HepG2 (cell line): Measurements from ENCODE around the gene CACNA1G.

Source experiments
- CTCF ChIP-seq: sonication (generic); formaldehyde crosslinking; IDR thresholded peaks from 2 replicates; pipeline ENCODE4 v1.5.0; 2020; ENCODE audit warnings: mild to moderate bottlenecking, missing genetic modification reagents, moderate library complexity
- EP300 ChIP-seq, 3 experiments: sonication (generic) in 1 of 3; formaldehyde crosslinking in 1 of 3; IDR thresholded peaks; 2 replicates each; pipeline versions ENCODE4 v1.5.1 to v1.6.1; 2011 to 2020; ENCODE audit warnings: low read depth in 2 of 3, low read length in 2 of 3, borderline replicate concordance in 1 of 3, improper control_type of control experiment in 1 of 3, mild to moderate bottlenecking in 1 of 3, missing genetic modification reagents in 1 of 3, moderate library complexity in 1 of 3
- HOXA5 ChIP-seq: sonication (generic); formaldehyde crosslinking; IDR thresholded peaks from 2 replicates; pipeline ENCODE4 v1.4.0; 2020; ENCODE audit warnings: missing genetic modification reagents
- TARDBP ChIP-seq: sonication (generic); formaldehyde crosslinking; IDR thresholded peaks from 2 replicates; pipeline ENCODE4 v1.8.0; 2022; ENCODE audit warnings: mild to moderate bottlenecking, missing genetic modification reagents
- TRIM24 ChIP-seq: sonication (generic); formaldehyde crosslinking; IDR thresholded peaks from 2 replicates; pipeline ENCODE4 v1.8.0; 2022; ENCODE audit warnings: mild to moderate bottlenecking, missing genetic modification reagents
- ZHX1 ChIP-seq: sonication (generic); formaldehyde crosslinking; IDR thresholded peaks from 2 replicates; pipeline ENCODE4 v1.8.1; 2022; ENCODE audit warnings: low read depth, mild to moderate bottlenecking, missing genetic modification reagents
- ZNF232 ChIP-seq: sonication (generic); formaldehyde crosslinking; IDR thresholded peaks from 2 replicates; pipeline ENCODE4 v1.4.0; 2020; ENCODE audit warnings: missing genetic modification reagents, borderline replicate concordance
- ZNF816 ChIP-seq: sonication (generic); formaldehyde crosslinking; IDR thresholded peaks from 2 replicates; pipeline ENCODE4 v1.8.0; 2022; ENCODE audit warnings: missing genetic modification reagents, mild to moderate bottlenecking, borderline replicate concordance

DNA sequence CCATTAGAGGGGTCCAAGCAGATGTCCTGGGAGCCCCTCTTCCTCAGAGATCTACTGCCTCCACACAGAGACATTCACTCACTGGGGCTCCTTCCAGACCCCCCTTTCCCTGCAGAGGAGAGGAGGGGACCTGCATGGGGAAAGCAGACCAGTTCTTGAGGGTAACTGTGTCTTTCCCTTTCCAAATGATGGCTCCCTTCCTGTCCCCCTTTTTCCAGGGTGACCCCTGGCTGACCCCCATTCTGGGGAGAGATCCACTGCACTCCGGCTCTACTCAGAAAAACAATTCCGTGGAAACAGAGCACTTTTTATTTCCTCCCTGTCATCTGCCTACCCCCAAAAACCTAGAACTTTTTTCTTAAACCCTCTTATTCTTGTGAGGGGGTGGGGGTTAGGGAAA lies 6.4 kb downstream of the CACNA1G start:
- TF ChIP-seq EP300 (IDR thresholded peaks at IDR 0.05; ENCODE audit: low read depth in 2 of 2, low read length in 2 of 2), result no peak
- no peak for TF ChIP-seq EP300 (CRISPR knock-in tag; IDR thresholded peaks at IDR 0.05; ENCODE audit: borderline replicate concordance)
- no peak for TF ChIP-seq CTCF (CRISPR knock-in tag)
- no peak for TF ChIP-seq ZNF232
- no peak for TF ChIP-seq TARDBP
- no peak for TF ChIP-seq ZNF816 (CRISPR knock-in tag)
- TF ChIP-seq ZHX1 (CRISPR knock-in tag), result no peak
- TF ChIP-seq TRIM24, result no peak
- TF ChIP-seq HOXA5, result no peak
